HG03521 (cell line): ENCODE data around the gene XRCC6.
"Not testable (repeated sequence)": the region's sequence is repeated elsewhere in the genome, so short reads cannot be mapped to it uniquely, and the experiment has no call there.

ENCODE experiments used
- ATAC-seq: cut with Tn5 transposase; IDR thresholded peaks from one replicate; pipeline ENCODE4 v1.9.1; 2021; ENCODE audit warnings: mild to moderate bottlenecking, moderate library complexity; ENCODE audit not compliant: unreplicated experiment

XRCC6 gene

GRCh38 chr22:41683052-41683451 is 62.0 kb downstream of the XRCC6 start:
- ATAC-seq: no peak

- ATAC-seq: no peak
These were observed 62.5 kb downstream of the XRCC6 start for GRCh38 chr22:41683616-41684015.

- ATAC-seq: no peak
These were observed 63.1 kb downstream of the XRCC6 start for GRCh38 chr22:41684194-41684593.

GRCh38 chr22:41686890-41687289 is 65.8 kb downstream of the XRCC6 start:
- ATAC-seq: not testable (repeated sequence)

- ATAC-seq: no peak
These were observed 66.8 kb downstream of the XRCC6 start for GRCh38 chr22:41687901-41688364.

- ATAC-seq: peak; percentile 86
These were observed 67.5 kb downstream of the XRCC6 start, which contains the start of gene SNU13 for GRCh38 chr22:41688365-41689211. TSS of gene SNU13 (minus strand) at chr22:41688867. CDS start at chr22:41688796, 71 bp downstream.

GRCh38 chr22:41690476-41690875 is 69.4 kb downstream of the XRCC6 start:
- ATAC-seq: no peak

- ATAC-seq: no peak
These were observed 74.1 kb downstream of the XRCC6 start for GRCh38 chr22:41695211-41695610.

GRCh38 chr22:41696703-41697102 is 75.6 kb downstream of the XRCC6 start:
- ATAC-seq: no peak

- no peak for ATAC-seq
These were observed 76.2 kb downstream of the XRCC6 start for GRCh38 chr22:41697126-41697775.

GRCh38 chr22:41699264-41700107 is 78.4 kb downstream of the XRCC6 start, which contains the start of gene MEI1:
TSS of gene MEI1 (plus strand) at chr22:41699503. CDS start at chr22:41699539, 36 bp downstream.
- ATAC-seq: no peak

- no peak for ATAC-seq
These were observed 78.9 kb downstream of the XRCC6 start for GRCh38 chr22:41700108-41700364.

GRCh38 chr22:41702763-41703162 is 81.7 kb downstream of the XRCC6 start:
- no peak for ATAC-seq

- ATAC-seq: no peak
These were observed 88.2 kb downstream of the XRCC6 start for GRCh38 chr22:41709341-41709740.

- no peak for ATAC-seq
These were observed 91.9 kb downstream of the XRCC6 start for GRCh38 chr22:41713004-41713403.
